HUDEP-2 (cell line): Measurements from ENCODE around the gene AHNAK.
"Not testable (repeated sequence)": the region's sequence is repeated elsewhere in the genome, so short reads cannot be mapped to it uniquely, and the experiment has no call there.

Source experiments
- DNase-seq, 76 experiments: peaks; one replicate each; lab custom pipeline; 2025; ENCODE audit not compliant: unreplicated experiment in 76 of 76; lab: John Stamatoyannopoulos, UW

The AHNAK gene

GRCh38 chr11:62546244-62546928, at the start of gene AHNAK:
TSS of gene AHNAK (minus strand) at chr11:62546806. CDS start at chr11:62536098, 10,708 bp downstream.
- peak in 61 of 76 experiments; percentile 17 to 83 (median 58) for DNase-seq

- no peak for DNase-seq
Measured at GRCh38 chr11:62595124-62595523, 48.5 kb upstream of the AHNAK start.

DNA sequence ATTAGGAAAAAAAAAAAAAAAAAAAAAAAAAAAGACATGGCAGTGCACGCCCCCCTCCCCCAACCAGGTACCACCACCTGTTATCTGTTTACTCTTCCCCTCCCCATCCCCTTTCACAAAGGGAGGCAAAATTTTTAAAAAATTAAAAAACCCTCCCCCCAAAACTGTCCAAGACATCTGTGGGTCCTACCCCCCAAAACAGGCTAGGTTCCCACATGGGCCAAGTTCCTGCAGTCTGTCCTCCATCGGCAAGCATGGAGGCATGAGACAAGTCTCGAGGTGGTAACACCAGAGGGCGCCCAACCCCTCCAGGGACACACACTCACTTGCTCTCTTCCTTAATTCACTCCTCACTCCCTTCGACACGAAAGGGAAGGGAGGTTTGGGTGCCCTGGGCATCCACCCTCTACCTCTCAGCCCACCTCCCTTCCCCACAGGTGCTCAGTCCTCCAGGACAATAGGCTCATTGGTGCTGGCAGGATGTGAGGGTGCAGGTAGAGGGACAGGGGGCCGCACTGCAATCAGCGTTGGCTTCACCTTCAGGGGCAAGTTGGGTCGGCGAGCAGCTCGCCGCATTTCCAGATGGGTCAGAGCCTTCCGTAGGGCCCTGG, 46.9 kb upstream of the AHNAK start:
- DNase-seq, result peak in 70 of 76 experiments; percentile 23 to 87 (median 70)

GRCh38 chr11:62592989-62593421, 46.4 kb upstream of the AHNAK start:
- DNase-seq, result no peak

GRCh38 chr11:62592146-62592815, 45.7 kb upstream of the AHNAK start:
- peak in 39 of 76 experiments; percentile 14 to 70 (median 53) for DNase-seq

GRCh38 chr11:62591448-62592145, 45.0 kb upstream of the AHNAK start, which contains the start of gene TUT1:
TSS of gene TUT1 (minus strand) at chr11:62591523. CDS start at chr11:62591485, 38 bp downstream.
- DNase-seq, result peak in 75 of 76 experiments; percentile 79 to 99 (median 96)

- DNase-seq, result peak in 19 of 76 experiments; percentile 1 to 48 (median 16)
Measured at GRCh38 chr11:62588966-62589637, 42.5 kb upstream of the AHNAK start.

- DNase-seq, result not testable (repeated sequence)
Measured at GRCh38 chr11:62585356-62585755, 38.8 kb upstream of the AHNAK start.

- DNase-seq, result not testable (repeated sequence)
Measured at GRCh38 chr11:62581735-62582134, 35.1 kb upstream of the AHNAK start.

- DNase-seq, result no peak
Measured at GRCh38 chr11:62580959-62581715, 34.5 kb upstream of the AHNAK start.

GRCh38 chr11:62579252-62579651, 32.6 kb upstream of the AHNAK start:
- DNase-seq, result no peak

DNA sequence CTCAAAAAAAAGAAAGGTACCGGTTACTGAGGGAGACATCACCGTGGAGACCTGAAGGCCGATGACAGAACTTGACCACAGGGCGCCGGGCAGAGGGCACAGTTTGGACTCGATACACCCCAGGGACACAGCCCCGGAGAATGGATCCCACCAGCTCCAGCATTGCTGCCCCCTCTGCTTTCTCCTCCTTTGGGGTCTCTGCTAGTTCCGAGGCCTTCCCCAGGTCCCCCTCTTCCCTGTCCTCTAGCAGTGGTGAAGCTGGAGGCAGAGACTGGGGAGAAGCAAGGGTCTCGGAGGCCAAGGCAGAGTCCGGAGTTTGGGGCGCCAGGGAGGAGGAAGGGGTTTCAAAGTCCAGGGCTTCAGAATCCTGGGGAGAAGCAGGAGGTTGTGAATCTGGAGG, 31.9 kb upstream of the AHNAK start:
- no peak for DNase-seq

GRCh38 chr11:62577046-62577714, 30.6 kb upstream of the AHNAK start:
- DNase-seq, result no peak

- DNase-seq, result no peak
Measured at GRCh38 chr11:62575837-62576236, 29.2 kb upstream of the AHNAK start.

DNA sequence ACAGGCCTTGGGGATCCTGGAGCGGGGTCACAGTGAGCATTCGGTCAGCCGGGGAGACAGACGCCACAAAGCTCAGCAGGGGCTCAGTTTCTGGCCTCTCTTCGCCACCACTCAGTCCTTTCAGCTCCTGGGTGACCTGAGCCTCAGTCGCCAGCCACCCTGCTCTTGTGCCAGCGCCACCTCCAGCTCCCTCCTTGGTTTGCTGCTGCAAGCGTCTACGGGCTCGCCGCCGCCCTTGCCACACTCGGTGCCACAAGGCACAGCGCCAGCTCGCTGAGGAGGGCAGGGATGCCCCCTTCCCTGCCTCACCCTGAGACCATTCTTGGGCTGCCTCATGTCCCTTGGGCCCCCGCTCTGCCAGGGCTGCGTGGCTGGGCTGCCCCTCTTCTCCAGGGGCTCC, 28.6 kb upstream of the AHNAK start:
- DNase-seq, result no peak

- DNase-seq, result no peak
Measured at GRCh38 chr11:62574363-62575071, 27.9 kb upstream of the AHNAK start.

DNA sequence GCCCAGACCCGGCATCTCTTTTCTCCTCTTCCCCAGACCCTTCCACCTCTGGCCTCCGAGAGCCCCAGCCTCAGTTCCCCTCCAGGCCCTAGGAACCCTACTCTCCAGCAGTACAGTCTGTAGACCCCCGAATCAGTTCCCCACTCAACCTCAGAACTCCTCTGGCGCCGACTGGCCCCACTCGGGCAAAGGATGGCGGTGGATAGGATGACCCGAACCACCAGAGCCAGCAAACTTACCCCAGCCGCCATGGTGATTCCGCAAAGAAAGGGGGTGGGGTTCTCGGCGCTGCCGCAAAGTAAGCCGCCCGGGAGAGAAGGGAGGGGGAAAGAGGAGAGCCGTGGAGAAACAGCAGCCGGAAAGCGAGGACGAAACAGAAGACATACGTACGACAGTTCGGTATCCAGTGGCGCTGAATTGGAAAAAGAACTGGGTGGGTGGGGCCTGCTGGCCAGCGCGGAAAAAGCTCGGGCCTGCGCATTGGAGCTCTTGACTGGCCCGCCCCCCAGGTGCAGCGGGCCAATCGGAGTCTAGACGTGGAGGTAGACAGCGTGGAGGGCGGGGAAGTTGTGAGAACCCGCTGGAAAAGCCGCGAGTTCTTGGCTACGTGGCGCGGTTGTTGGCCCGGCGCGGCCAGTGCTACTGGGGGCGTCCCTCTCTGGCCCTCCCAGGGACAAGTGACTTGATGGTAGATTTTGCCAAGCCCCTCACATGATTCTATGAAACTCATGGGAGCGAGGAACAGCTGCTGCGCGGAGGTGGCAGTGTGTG, 27.2 kb upstream of the AHNAK start, which contains the start of gene EEF1G:
TSS of gene EEF1G (minus strand) at position 300 of the 771 bp plus-strand sequence. CDS start at position 251, 49 bp downstream.
- peak in 75 of 76 experiments; percentile 82 to 99 (median 98) for DNase-seq
